OCI-LY7 (cell line): ENCODE results near the gene CNGA1. TPM values are rescaled to one million over a fixed set of nuclear protein-coding genes. Genes with fewer than 3 reads are reported as not detected.
A peak's percentile ranks its signal among the peaks of the same experiment; 100 is the strongest.

Source experiments
- BruUV-seq: library from RNA; stranded (reverse); fragments of 400-500 nt; replicated peaks from 2 replicates; lab custom pipeline; 2021; lab: Mats Ljungman, UMichigan
- CTCF ChIA-PET: fragments of 300-600 bp; sonication (Branson Sonifier 250); formaldehyde crosslinking; loops from one replicate; lab custom pipeline; 2022; ENCODE audit warnings: antibody characterized with exemption; ENCODE audit not compliant: unreplicated experiment; lab: Charles Lee
- POLR2A ChIA-PET: fragments of 300-600 bp; sonication (Branson Sonifier 250); formaldehyde crosslinking; loops from one replicate; lab custom pipeline; 2022; ENCODE audit warnings: antibody characterized with exemption; lab: Charles Lee
- DNase-seq: peaks from one replicate; pipeline ENCODE4 v3.0.0-alpha.2; 2015; ENCODE audit warnings: low spot score
- H2AFZ ChIP-seq: fragments of 200-600 bp; sonication (generic), shearing (Covaris generic); 2 replicates; pipeline ENCODE4 v1.6.1; 2014; ENCODE audit warnings: mild to moderate bottlenecking, antibody characterized with exemption, low read length, moderate library complexity
- H3K27ac ChIP-seq: fragments of 200-600 bp; sonication (generic); 2 replicates; pipeline ENCODE4 v1.5.1; 2014; ENCODE audit warnings: mixed run types, low read depth, mild to moderate bottlenecking, moderate library complexity, low read length, inconsistent platforms; ENCODE audit not compliant: poor library complexity, severe bottlenecking
- H3K36me3 ChIP-seq: fragments of 200-600 bp; sonication (generic); 2 replicates; pipeline ENCODE4 v1.6.1; 2014; ENCODE audit warnings: mild to moderate bottlenecking, antibody characterized with exemption, low read length, moderate library complexity, mixed read lengths; ENCODE audit not compliant: insufficient read depth
- H3K4me1 ChIP-seq: fragments of 200-600 bp; sonication (generic); 2 replicates; pipeline ENCODE4 v1.5.1; 2014; ENCODE audit warnings: mild to moderate bottlenecking, low read length; ENCODE audit not compliant: insufficient read depth, poor library complexity, severe bottlenecking
- H3K4me2 ChIP-seq: fragments of 200-600 bp; sonication (generic); 2 replicates; pipeline ENCODE4 v1.6.1; 2014; ENCODE audit warnings: mild to moderate bottlenecking, low read length
- H3K4me3 ChIP-seq: fragments of 200-600 bp; sonication (generic); 2 replicates; pipeline ENCODE4 v1.5.1; 2014; ENCODE audit warnings: mild to moderate bottlenecking, low read depth, low read length; ENCODE audit not compliant: poor library complexity, severe bottlenecking
- H3K79me2 ChIP-seq: fragments of 200-600 bp; sonication (generic); 2 replicates; pipeline ENCODE4 v1.6.1; 2016; ENCODE audit warnings: low read depth, mild to moderate bottlenecking, low read length, moderate library complexity, mixed read lengths; ENCODE audit not compliant: insufficient read depth
- H3K9me2 ChIP-seq: fragments of 200-600 bp; sonication (generic); 2 replicates; pipeline ENCODE4 v1.6.1; 2016; ENCODE audit warnings: mild to moderate bottlenecking, low read length, mixed read lengths; ENCODE audit not compliant: insufficient read depth
- H3K9me3 ChIP-seq: fragments of 200-600 bp; sonication (generic); 2 replicates; pipeline ENCODE4 v1.6.1; 2014; ENCODE audit warnings: mild to moderate bottlenecking, mixed run types, low read length, mixed read lengths
- H4K20me1 ChIP-seq: fragments of 200-600 bp; sonication (generic); 2 replicates; pipeline ENCODE4 v1.6.1; 2014; ENCODE audit warnings: mild to moderate bottlenecking, antibody characterized with exemption, low read length, moderate library complexity, mixed read lengths; ENCODE audit not compliant: insufficient read depth
- CTCF ChIP-seq: fragments of 200-600 bp; sonication (generic); conservative IDR thresholded peaks from 2 replicates; pipeline ENCODE4 v1.5.1; 2014; ENCODE audit warnings: mild to moderate bottlenecking, antibody characterized with exemption, low read length, moderate library complexity, mixed read lengths
- EZH2phosphoT487 ChIP-seq: fragments of 200-600 bp; sonication (generic); IDR thresholded peaks from 2 replicates; pipeline ENCODE4 v1.6.1; 2018; ENCODE audit warnings: low read depth, borderline replicate concordance, mild to moderate bottlenecking, mixed run types, antibody characterized with exemption, low read length, moderate library complexity, mixed read lengths
- intact Hi-C: fragments of 100-400 bp; cut with micrococcal nuclease; formaldehyde crosslinking; loops from one replicate; pipeline ENCODE4 v1.10.0; 2022; ENCODE audit not compliant: unreplicated experiment
- total RNA-seq, 2 experiments: library from RNA; depleted of rRNA in 1 of 2; stranded (reverse); fragments of >200 nt in 1 of 2; shearing (Covaris generic) in 1 of 2; gene quantifications; 2 replicates each; pipeline ENCODE4 v1.2.3, GENCODE V29; 2014 to 2022

CNGA1 gene
- total RNA-seq, 2 experiments from 2014 or later: not detected

- H2AFZ ChIP-seq: no peak overlapping the region
- no peak overlapping the region for H3K4me2 ChIP-seq
- peaks cover 11% of the 10 kb centered on the region; the same call in 1 of the 2 replicates for H3K9me3 ChIP-seq
- TF ChIP-seq EZH2phosphoT487: no peak
- TF ChIP-seq CTCF: no peak
- no peak overlapping the region for H3K27ac ChIP-seq
- H4K20me1 ChIP-seq: no peaks in the 10 kb centered on the region
- H3K36me3 ChIP-seq: 0 out of 2 replicates have a peak, but pooled peaks cover 6% of the 10 kb centered on the region
- no peaks in the 10 kb centered on the region for H3K79me2 ChIP-seq
- H3K9me2 ChIP-seq: no peaks in the 10 kb centered on the region
- CTCF ChIA-PET: interaction anchor here (0.7 to 0.8 kb wide), 2 partner anchors 12 to 16 kb away, joined by 3 to 4 read pairs; no protein-coding TSS in a partner anchor
- POLR2A ChIA-PET: interaction anchor here (0.7 to 11.9 kb wide), 4 partner anchors 10 to 57 kb away, joined by 3 to 194 read pairs (median 22); no protein-coding TSS in a partner anchor
- intact Hi-C loops: loop anchor here (2.0 to 10.0 kb wide), 3 partner anchors 15 to 547 kb away; partner anchors contain the start of genes ATP10D and SLAIN2
- no peak for DNase-seq
- H3K4me3 ChIP-seq: no peak overlapping the region
- peaks cover 58% of the 10 kb centered on the region for H3K4me1 ChIP-seq
- no TSS peak for BruUV-seq
Observed at GRCh38 chr4:48031802-48032525, 15.5 kb upstream of the CNGA1 start.

GRCh38 chr4:48030470-48030869 lies 14.0 kb upstream of the CNGA1 start:
- intact Hi-C loops: loop anchor here (10.0 kb wide), 2 partner anchors 314 to 546 kb away; partner anchors contain the start of genes ATP10D and SLAIN2
- POLR2A ChIA-PET: interaction anchor here (1.2 to 11.9 kb wide), 5 partner anchors 12 to 29 kb away, joined by 4 to 194 read pairs (median 8); partner anchors contain the start of gene CNGA1

GRCh38 chr4:48028696-48029095 lies 12.2 kb upstream of the CNGA1 start:
- Histone ChIP-seq H3K4me3 (no peak overlapping the region), H3K4me1 (peaks cover 26% of the 10 kb centered on the region), H2AFZ (peak overlapping the region; percentile 69; the same call in 1 of the 2 replicates), H3K36me3 (no peaks in the 10 kb centered on the region), H3K4me2 (peak overlapping the region; percentile 33), H3K27ac (no peak overlapping the region), H3K9me2 (no peaks in the 10 kb centered on the region), H3K79me2 (no peaks in the 10 kb centered on the region), H3K9me3 (peaks cover 11% of the 10 kb centered on the region; the same call in 1 of the 2 replicates), H4K20me1 (no peaks in the 10 kb centered on the region)
- TF ChIP-seq EZH2phosphoT487 (no peak), CTCF (no peak)
- ChIA-PET CTCF (no interaction called here), POLR2A (interaction anchor here (2.5 to 11.9 kb wide), 2 partner anchors 10 to 19 kb away, joined by 14 to 194 read pairs; no protein-coding TSS in a partner anchor)
- no peak for DNase-seq
- no TSS peak for BruUV-seq
- intact Hi-C loops: no loop called here

More at GRCh38 chr4:48030470-48030869, 14.0 kb upstream of the CNGA1 start:
- no peak for TF ChIP-seq EZH2phosphoT487
- H3K9me3 ChIP-seq: peaks cover 11% of the 10 kb centered on the region; the same call in 1 of the 2 replicates
- BruUV-seq: no TSS peak
- H3K4me2 ChIP-seq: no peak overlapping the region
- peaks cover 44% of the 10 kb centered on the region for H3K4me1 ChIP-seq
- no peaks in the 10 kb centered on the region for H3K79me2 ChIP-seq
- H3K9me2 ChIP-seq: no peaks in the 10 kb centered on the region
- H3K4me3 ChIP-seq: no peak overlapping the region
- DNase-seq: no peak
- no peak overlapping the region for H2AFZ ChIP-seq
- 0 out of 2 replicates have a peak, but pooled peaks cover 6% of the 10 kb centered on the region for H3K36me3 ChIP-seq
- CTCF ChIA-PET: no interaction called here
- H3K27ac ChIP-seq: no peak overlapping the region
- H4K20me1 ChIP-seq: no peaks in the 10 kb centered on the region
